Heart right ventricle (tissue), 16 donors: Measurements from ENCODE around the gene PTPRN2. TPM values are rescaled to one million over a fixed set of nuclear protein-coding genes. Genes with fewer than 3 reads are reported as not detected.
A peak's percentile ranks its signal among the peaks of the same experiment; 100 is the strongest.

ENCODE experiments used
- ATAC-seq, 8 donors: fragments of 200-7000 bp; cut with Tn5 transposase; one replicate each; pipeline ENCODE4 v1.9.1; 2020; ENCODE audit warnings: mild to moderate bottlenecking in 8 of 8, moderate library complexity in 8 of 8, moderate number of reproducible peaks in 1 of 8
- DNase-seq, 2 donors: peaks; one replicate each; pipeline ENCODE4 v3.0.0-alpha.2; 2020
- H3K27ac ChIP-seq, 10 donors: fragments of 200-600 bp; sonication (generic) in 2 of 10; one replicate each; pipeline versions ENCODE4 v1.5.0 to v1.8.0; 2020 to 2022; ENCODE audit warnings: mild to moderate bottlenecking in 3 of 10
- H3K27me3 ChIP-seq, 7 donors: fragments of 200-600 bp; one replicate each; pipeline ENCODE4 v1.8.0; 2021 to 2022; ENCODE audit warnings: mild to moderate bottlenecking in 2 of 7
- H3K36me3 ChIP-seq, 9 donors: fragments of 200-600 bp; sonication (generic) in 1 of 9; one replicate each; pipeline versions ENCODE4 v1.5.0 to v1.8.0; 2020 to 2022; ENCODE audit warnings: mild to moderate bottlenecking in 2 of 9
- H3K4me1 ChIP-seq, 9 donors: fragments of 200-600 bp; sonication (generic) in 1 of 9; one replicate each; pipeline versions ENCODE4 v1.5.0 to v1.8.0; 2020 to 2022; ENCODE audit warnings: mild to moderate bottlenecking in 4 of 9
- H3K4me3 ChIP-seq, 10 donors: fragments of 200-600 bp; sonication (generic) in 2 of 10; one replicate each; pipeline versions ENCODE4 v1.5.0 to v1.8.0; 2020 to 2022; ENCODE audit warnings: mild to moderate bottlenecking in 7 of 10, moderate library complexity in 2 of 10
- H3K9me3 ChIP-seq, 11 donors: fragments of 200-600 bp in 10 of 11; sonication (generic) in 2 of 11; one replicate each; pipeline versions ENCODE4 v1.5.0 to v1.8.0; 2013 to 2022; ENCODE audit warnings: mild to moderate bottlenecking in 2 of 11, control low read depth in 1 of 11, moderate library complexity in 1 of 11
- CTCF ChIP-seq, 9 donors: fragments of 200-600 bp; sonication (generic) in 2 of 9; IDR thresholded peaks; one replicate each; pipeline versions ENCODE4 v1.5.0 to v1.8.0; 2021 to 2022; ENCODE audit warnings: antibody characterized with exemption in 9 of 9, mild to moderate bottlenecking in 5 of 9, moderate library complexity in 1 of 9
- WGBS, 2 donors: extraction: QIAGEN DNeasy Blood & Tissue Kit; methylation state at CpG; one replicate each; pipeline ENCODE4 v1.1.7; 2013; ENCODE audit warnings: inconsistent platforms in 1 of 2; 5-methylcytosine and 5-hydroxymethylcytosine counted together
- intact Hi-C, 10 donors: fragments of 100-400 bp; cut with DNase I; formaldehyde crosslinking; loops; one replicate each; pipeline versions ENCODE4 v1.11.1 to v1.14.2; 2022
- polyA plus RNA-seq, 2 donors: library from polyadenylated mRNA; stranded (reverse); fragments of 200-250 nt; gene quantifications; one replicate each; pipeline ENCODE4 v1.2.3, GENCODE V29; 2013
- total RNA-seq, 10 donors: library from RNA; stranded (reverse); fragmentation: NEBNext Ultra II Directional in 3 of 10; extraction: Animal tissue kit (Norgen Biotek cat#: 25700) in 3 of 10; gene quantifications; one replicate each; pipeline versions ENCODE4 v1.2.1 to v1.2.4, GENCODE V29; 2021 to 2023
- donor health status: Arrhythmogenic right ventricular cardiomyopathy.
- donor health status: ischemic (EF 13 %, LVEDD 7.1; RV severe dilation, severe dysfunction).
- donor health status: healthy with polysubstance abuse.
- donor health status: DM: no; HTN: yes; CAD: no.
- donor health status: DM: no; HTN: no; CAD: no.
- donor health status: ischemic (EF 25% LVEDD 6.9; RV normal size, moderate dysfunction).
- donor health status: ischemic (EF 25% LVEDD 5.7; RV mildly dilated, moderate dysfunction).
- donor health status: healthy.
- donor health status: DM: yes; HTN: yes; CAD: no.
- donor health status: Ischemic cardiomyopathy.
- donor health status: ischemic (EF 35%, LVEDD 5.7; RV mildly dilated, moderate dysfunction).
- donor health status: nonischemic (EF 11% LVEDD 7.7; RV severe dilation, severe dysfunction).
- donor health status: DM: yes; HTN: yes; CAD: no.
- donor health status: PGD.
- donor health status: ischemic (EF 29% LVEDD 5.4; RV normal size, mild dysfunction).
- donor health status: nonischemic (EF 23%, LVEDD 6.1; RV moderate dilation, normal function).

The PTPRN2 gene
- total and polyA plus RNA-seq, 12 donors, result 0.82 to 1.8 (median 1.3) TPM

- Histone ChIP-seq H3K4me1 (peaks cover 0 to 22% (median 20%) of the 10 kb centered on the region in 9 donors), H3K27ac (no peak overlapping the region), H3K36me3 (peaks cover 0 to 4% (median 0%) of the 10 kb centered on the region in 9 donors), H3K9me3 (no peaks in the 10 kb centered on the region), H3K4me3 (peak overlapping the region in 5 of 10 donors; percentile 23 to 39 (median 33)), H3K27me3 (peaks cover 45 to 100% (median 98%) of the 10 kb centered on the region in 7 donors)
- WGBS, 2 donors, result 10 to 11% methylated on average over 20 of the region's 20 CpGs
- no peak for ATAC-seq
- no peak for TF ChIP-seq CTCF (IDR thresholded peaks at IDR 0.05)
- DNase-seq, result no peak
- intact Hi-C loops, result no loop called here
These were observed 903.9 kb downstream of the PTPRN2 start for GRCh38 chr7:157683747-157684156.

- H3K27me3 ChIP-seq, result peaks cover 41 to 100% (median 98%) of the 10 kb centered on the region in 7 donors
- no peak for TF ChIP-seq CTCF (IDR thresholded peaks at IDR 0.05)
These were observed 904.5 kb downstream of the PTPRN2 start for GRCh38 chr7:157682946-157683746.

GRCh38 chr7:157682064-157682945 is 905.3 kb downstream of the PTPRN2 start:
- TF ChIP-seq CTCF (IDR thresholded peaks at IDR 0.05), result no peak
- no peak overlapping the region for H3K4me3 ChIP-seq
- intact Hi-C loops, result no loop called here
- no peak for DNase-seq
- peaks cover 0 to 4% (median 0%) of the 10 kb centered on the region in 9 donors for H3K36me3 ChIP-seq
- peaks cover 0 to 18% (median 13%) of the 10 kb centered on the region in 9 donors for H3K4me1 ChIP-seq
- H3K27ac ChIP-seq, result no peak overlapping the region
- WGBS, 2 donors, result 56 to 59% methylated on average over 28 of the region's 28 CpGs
- H3K9me3 ChIP-seq, result no peaks in the 10 kb centered on the region
- no peak for ATAC-seq
- peaks cover 37 to 100% (median 93%) of the 10 kb centered on the region in 7 donors for H3K27me3 ChIP-seq

More at GRCh38 chr7:157682946-157683746, 904.5 kb downstream of the PTPRN2 start:
- 28 to 37% methylated on average over 21 of the region's 21 CpGs for WGBS, 2 donors
- Histone ChIP-seq H3K36me3 (peaks cover 0 to 4% (median 0%) of the 10 kb centered on the region in 9 donors), H3K27ac (no peak overlapping the region), H3K9me3 (no peaks in the 10 kb centered on the region), H3K4me3 (no peak overlapping the region), H3K4me1 (peaks cover 0 to 18% (median 14%) of the 10 kb centered on the region in 9 donors)
- ATAC-seq (no peak), DNase-seq (no peak)
- intact Hi-C loops, result no loop called here

- peaks cover 0 to 4% (median 0%) of the 10 kb centered on the region in 9 donors for H3K36me3 ChIP-seq
- no peak for ATAC-seq
- WGBS, 2 donors, result 46 to 52% methylated on average over 9 of the region's 9 CpGs
- no peaks in the 10 kb centered on the region for H3K9me3 ChIP-seq
- peaks cover 0 to 12% (median 7%) of the 10 kb centered on the region in 9 donors for H3K4me1 ChIP-seq
- H3K4me3 ChIP-seq, result no peak overlapping the region
- no peak for DNase-seq
- TF ChIP-seq CTCF (IDR thresholded peaks at IDR 0.05), result no peak
- intact Hi-C loops, result no loop called here
- H3K27ac ChIP-seq, result no peak overlapping the region
- H3K27me3 ChIP-seq, result peaks cover 14 to 94% (median 87%) of the 10 kb centered on the region in 7 donors
These were observed 908.0 kb downstream of the PTPRN2 start for GRCh38 chr7:157679607-157680006.
